ENCODE results near the gene PDPN. TPM values are rescaled to one million over a fixed set of nuclear protein-coding genes. Genes with fewer than 3 reads are reported as not detected.

Gene PDPN
- total and polyA plus RNA-seq, 7 donors, result 2.1 to 14.7 (median 9.9) TPM

DNA sequence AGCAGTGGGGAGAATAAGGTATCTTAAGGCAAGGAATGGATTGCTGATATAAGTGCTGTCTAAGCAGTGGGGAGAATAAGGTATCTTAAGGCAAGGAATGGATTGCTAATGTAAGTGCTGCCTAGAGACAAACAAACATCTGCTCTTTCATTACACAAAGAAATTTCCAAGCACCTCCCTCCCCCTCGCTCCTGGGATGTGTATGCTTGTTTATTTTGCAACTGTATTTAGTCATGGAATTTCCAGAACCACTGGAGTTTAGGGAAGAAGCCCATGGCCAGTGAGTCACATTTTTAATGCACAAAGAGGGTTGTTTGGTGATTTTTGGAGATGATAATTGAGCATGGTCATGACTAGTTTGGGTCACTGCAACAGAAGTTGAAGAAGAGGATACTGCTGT, 21.5 kb downstream of the PDPN start:
- Histone ChIP-seq H3K27ac (peak overlapping the region in 1 of 4 donors; percentile 27), H3K36me3 (peaks cover 0 to 2% (median 0%) of the 10 kb centered on the region in 4 donors), H3K4me3 (no peak overlapping the region), H3K27me3 (no peaks in the 10 kb centered on the region), H3K4me1 (peaks cover 0 to 11% (median 0%) of the 10 kb centered on the region in 4 donors), H3K9me3 (no peaks in the 10 kb centered on the region)
- DNase-seq, result no peak
- WGBS, 2 donors, result 30 to 82% methylated on average over 1 of the region's 1 CpG
- intact Hi-C loops (cut with DNase I), result no loop called here
- TF ChIP-seq EP300 (IDR thresholded peaks at IDR 0.05) (no peak), POLR2AphosphoS5 (IDR thresholded peaks at IDR 0.05) (peak in 1 of 4 donors; percentile 54), POLR2A (IDR thresholded peaks at IDR 0.05) (no peak)
- TF ChIP-seq, protein P1, sequence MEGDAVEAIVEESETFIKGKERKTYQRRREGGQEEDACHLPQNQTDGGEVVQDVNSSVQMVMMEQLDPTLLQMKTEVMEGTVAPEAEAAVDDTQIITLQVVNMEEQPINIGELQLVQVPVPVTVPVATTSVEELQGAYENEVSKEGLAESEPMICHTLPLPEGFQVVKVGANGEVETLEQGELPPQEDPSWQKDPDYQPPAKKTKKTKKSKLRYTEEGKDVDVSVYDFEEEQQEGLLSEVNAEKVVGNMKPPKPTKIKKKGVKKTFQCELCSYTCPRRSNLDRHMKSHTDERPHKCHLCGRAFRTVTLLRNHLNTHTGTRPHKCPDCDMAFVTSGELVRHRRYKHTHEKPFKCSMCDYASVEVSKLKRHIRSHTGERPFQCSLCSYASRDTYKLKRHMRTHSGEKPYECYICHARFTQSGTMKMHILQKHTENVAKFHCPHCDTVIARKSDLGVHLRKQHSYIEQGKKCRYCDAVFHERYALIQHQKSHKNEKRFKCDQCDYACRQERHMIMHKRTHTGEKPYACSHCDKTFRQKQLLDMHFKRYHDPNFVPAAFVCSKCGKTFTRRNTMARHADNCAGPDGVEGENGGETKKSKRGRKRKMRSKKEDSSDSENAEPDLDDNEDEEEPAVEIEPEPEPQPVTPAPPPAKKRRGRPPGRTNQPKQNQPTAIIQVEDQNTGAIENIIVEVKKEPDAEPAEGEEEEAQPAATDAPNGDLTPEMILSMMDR (IDR thresholded peaks at IDR 0.05), result no peak

DNA sequence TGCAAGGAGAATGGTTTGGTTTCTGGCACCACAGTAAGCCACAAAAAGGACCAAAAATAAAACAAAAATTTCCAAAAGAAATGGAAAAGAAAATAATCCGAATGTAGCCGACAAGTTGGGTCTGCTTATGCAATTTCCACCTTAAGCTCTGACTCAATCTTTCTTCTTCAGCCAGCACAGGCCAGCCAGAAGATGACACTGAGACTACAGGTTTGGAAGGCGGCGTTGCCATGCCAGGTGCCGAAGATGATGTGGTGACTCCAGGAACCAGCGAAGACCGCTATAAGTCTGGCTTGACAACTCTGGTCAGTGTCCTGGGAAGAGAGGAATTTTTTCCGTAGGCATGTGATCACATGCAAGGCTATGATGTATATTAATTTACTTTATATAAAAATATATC, 23.4 kb downstream of the PDPN start:
- DNase-seq, result no peak
- Histone ChIP-seq H3K4me1 (no peaks in the 10 kb centered on the region), H3K36me3 (peaks cover 0 to 9% (median 0%) of the 10 kb centered on the region in 4 donors), H3K27me3 (no peaks in the 10 kb centered on the region), H3K27ac (peak overlapping the region in 1 of 4 donors; percentile 16), H3K4me3 (no peak overlapping the region), H3K9me3 (no peaks in the 10 kb centered on the region)
- 93 to 97% methylated on average over 8 of the region's 8 CpGs for WGBS, 2 donors
- TF ChIP-seq POLR2A (IDR thresholded peaks at IDR 0.05), result no peak
- TF ChIP-seq, protein P1 (IDR thresholded peaks at IDR 0.05), result no peak
- TF ChIP-seq POLR2AphosphoS5 (IDR thresholded peaks at IDR 0.05), result no peak
- TF ChIP-seq EP300 (IDR thresholded peaks at IDR 0.05), result no peak
- intact Hi-C loops (cut with DNase I), result no loop called here

DNA sequence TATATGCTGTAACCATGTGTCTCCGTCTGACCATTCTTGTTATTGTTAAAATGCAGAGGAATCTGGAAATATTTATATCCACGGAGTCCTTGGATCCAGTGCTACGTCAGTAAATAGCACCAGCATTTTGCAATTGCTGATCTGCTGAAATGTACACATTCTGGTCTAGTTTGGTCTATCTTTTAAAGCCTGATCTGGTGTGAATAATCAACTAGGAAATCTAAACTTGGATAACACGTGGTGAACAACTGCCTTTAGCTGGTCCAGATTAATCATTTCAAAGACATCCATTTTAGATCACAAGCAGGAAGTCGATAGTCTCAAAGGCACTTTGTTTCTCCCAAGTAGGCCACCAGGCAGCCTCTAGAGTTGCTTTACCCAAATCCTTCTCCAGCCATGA, 32.6 kb downstream of the PDPN start:
- Histone ChIP-seq H3K27me3 (no peaks in the 10 kb centered on the region), H3K27ac (peak overlapping the region; percentile 27 to 81 (median 72)), H3K9me3 (no peaks in the 10 kb centered on the region), H3K4me3 (no peak overlapping the region), H3K4me1 (peaks cover 0 to 34% (median 20%) of the 10 kb centered on the region in 4 donors), H3K36me3 (no peaks in the 10 kb centered on the region)
- no peak for DNase-seq
- TF ChIP-seq, protein P1 (IDR thresholded peaks at IDR 0.05), result no peak
- TF ChIP-seq EP300 (IDR thresholded peaks at IDR 0.05), result no peak
- no peak for TF ChIP-seq POLR2A (IDR thresholded peaks at IDR 0.05)
- TF ChIP-seq POLR2AphosphoS5 (IDR thresholded peaks at IDR 0.05), result no peak
- WGBS, 2 donors, result 60 to 67% methylated on average over 5 of the region's 5 CpGs
- intact Hi-C loops (cut with DNase I), result no loop called here

DNA sequence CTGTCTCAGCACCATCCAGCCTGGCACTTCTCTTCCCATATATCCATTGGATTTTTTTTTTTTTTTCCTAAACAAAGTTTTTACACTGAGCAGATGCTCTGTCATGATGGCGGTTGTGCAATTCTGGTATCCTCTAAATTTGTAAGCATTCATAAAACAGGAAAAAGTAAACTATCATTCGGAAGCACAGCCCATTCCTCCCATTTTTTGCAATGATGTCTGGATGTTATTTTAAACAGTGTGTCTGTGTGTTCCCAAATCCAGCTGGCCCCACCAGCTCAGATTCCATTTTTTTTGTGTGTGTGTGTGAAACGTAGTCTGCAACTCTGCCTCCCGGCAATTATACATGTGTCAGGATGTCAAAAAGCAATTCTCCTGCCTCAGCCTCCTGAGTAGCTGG, 33.5 kb downstream of the PDPN start:
- TF ChIP-seq, protein P1 (IDR thresholded peaks at IDR 0.05), result no peak
- TF ChIP-seq POLR2A (IDR thresholded peaks at IDR 0.05) (no peak), POLR2AphosphoS5 (IDR thresholded peaks at IDR 0.05) (peak; percentile 80 to 92 (median 88)), EP300 (IDR thresholded peaks at IDR 0.05) (peak in 3 of 4 donors; percentile 54 to 79 (median 77))
- Histone ChIP-seq H3K27me3 (no peaks in the 10 kb centered on the region), H3K27ac (peak overlapping the region; percentile 27 to 81 (median 72)), H3K4me3 (no peak overlapping the region), H3K9me3 (no peaks in the 10 kb centered on the region), H3K4me1 (peaks cover 0 to 34% (median 20%) of the 10 kb centered on the region in 4 donors), H3K36me3 (no peaks in the 10 kb centered on the region)
- DNase-seq, result peak; percentile 76
- intact Hi-C loops (cut with DNase I), result no loop called here
- WGBS, 2 donors, result 75 to 81% methylated on average over 4 of the region's 4 CpGs

DNA sequence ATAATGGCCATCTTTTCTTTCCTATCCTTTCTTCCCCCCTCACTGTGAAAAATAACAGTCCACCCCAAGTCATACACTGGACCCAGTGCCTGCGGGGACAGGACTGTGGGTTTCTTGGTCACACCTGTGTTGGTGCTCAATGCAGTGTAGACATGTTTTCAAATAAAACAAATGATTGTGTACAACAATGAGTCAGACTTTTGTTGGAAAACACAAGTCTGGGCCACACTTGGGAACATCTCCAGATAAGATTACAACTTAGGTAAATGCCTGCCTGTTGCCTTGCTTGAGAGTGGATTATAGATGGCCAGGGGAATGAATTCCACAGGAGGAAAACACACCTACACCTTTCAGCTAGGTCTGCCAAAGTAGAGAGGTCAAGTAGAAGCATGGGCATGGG, 34.1 kb downstream of the PDPN start:
- H3K27me3 ChIP-seq, result no peaks in the 10 kb centered on the region
- no peak overlapping the region for H3K4me3 ChIP-seq
- 85 to 88% methylated on average over 1 of the region's 1 CpG for WGBS, 2 donors
- no peaks in the 10 kb centered on the region for H3K36me3 ChIP-seq
- no peaks in the 10 kb centered on the region for H3K9me3 ChIP-seq
- DNase-seq, result no peak
- peaks cover 0 to 34% (median 20%) of the 10 kb centered on the region in 4 donors for H3K4me1 ChIP-seq
- TF ChIP-seq POLR2AphosphoS5 (IDR thresholded peaks at IDR 0.05) (no peak), EP300 (IDR thresholded peaks at IDR 0.05) (no peak), POLR2A (IDR thresholded peaks at IDR 0.05) (no peak)
- TF ChIP-seq, protein P1 (IDR thresholded peaks at IDR 0.05), result no peak
- peak overlapping the region in 3 of 4 donors; percentile 70 to 81 (median 75) for H3K27ac ChIP-seq
- intact Hi-C loops (cut with DNase I), result no loop called here
